Right atrium auricular region (tissue), 2 donors: ENCODE results near the gene ZNF18. TPM values are rescaled to one million over a fixed set of nuclear protein-coding genes. Genes with fewer than 3 reads are reported as not detected.
"Not testable (repeated sequence)": the region's sequence is repeated elsewhere in the genome, so short reads cannot be mapped to it uniquely, and the experiment has no call there.

ENCODE experiments used
- DNase-seq: peaks from one replicate; pipeline ENCODE4 v3.0.0-alpha.2; 2019; ENCODE audit warnings: low spot score
- H3K27ac ChIP-seq, 2 donors: fragments of 200-600 bp; sonication (generic); 1 replicate in 1 of 2; 2 replicates in 1 of 2; pipeline ENCODE4 v1.5.1; 2016 to 2019
- H3K27me3 ChIP-seq, 2 donors: fragments of 200-600 bp; sonication (generic); one replicate each; pipeline versions ENCODE4 v1.5.1 to v1.6.0; 2017 to 2019
- H3K36me3 ChIP-seq: fragments of 200-600 bp; sonication (generic); one replicate; pipeline ENCODE4 v1.5.1; 2016
- H3K4me1 ChIP-seq, 2 donors: fragments of 200-600 bp; sonication (generic); one replicate each; pipeline versions ENCODE4 v1.5.1 to v1.6.0; 2017 to 2019
- H3K4me3 ChIP-seq, 2 donors: fragments of 200-600 bp; sonication (generic); 1 replicate in 1 of 2; 2 replicates in 1 of 2; pipeline ENCODE4 v1.5.1; 2017 to 2019; ENCODE audit warnings: mild to moderate bottlenecking in 1 of 2, moderate library complexity in 1 of 2
- H3K9me3 ChIP-seq, 2 donors: fragments of 200-600 bp; sonication (generic); one replicate each; pipeline ENCODE4 v1.5.1; 2019
- total RNA-seq, 2 donors: library from RNA; depleted of rRNA; stranded (reverse); fragments of >200 nt; gene quantifications; one replicate each; pipeline ENCODE4 v1.1.0, GENCODE V29; 2016
- TF ChIP-seq, protein P1 (sequence below), 2 donors: fragments of 200-600 bp; sonication (generic); IDR thresholded peaks; one replicate each; pipeline ENCODE4 v1.5.1; 2019; ENCODE audit warnings: antibody characterized with exemption in 2 of 2

Gene ZNF18
- total RNA-seq, 2 donors from 2014 or later: 3.4 to 5.8 TPM

DNA sequence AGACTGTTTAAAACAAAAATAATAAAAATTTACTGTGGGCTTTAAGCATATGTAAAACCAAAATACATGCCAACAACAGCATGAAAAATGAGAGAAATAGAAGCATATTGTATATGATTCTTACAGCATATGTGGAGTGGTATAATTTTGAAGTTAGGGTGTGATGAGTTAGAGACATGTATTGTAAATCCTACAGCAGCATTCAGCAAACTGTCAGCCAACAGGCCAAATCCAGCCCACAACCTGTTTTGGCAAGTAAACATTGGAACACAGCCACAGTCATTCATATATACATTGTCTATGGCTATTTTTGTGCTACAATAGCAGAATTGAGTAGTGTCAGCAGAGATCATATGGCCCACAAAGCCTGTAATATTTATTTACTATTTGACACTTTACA, 42.3 kb downstream of the ZNF18 start:
- H3K9me3 ChIP-seq: peaks cover 0 to 28% of the 10 kb centered on the region in 2 donors
- TF ChIP-seq, protein P1, sequence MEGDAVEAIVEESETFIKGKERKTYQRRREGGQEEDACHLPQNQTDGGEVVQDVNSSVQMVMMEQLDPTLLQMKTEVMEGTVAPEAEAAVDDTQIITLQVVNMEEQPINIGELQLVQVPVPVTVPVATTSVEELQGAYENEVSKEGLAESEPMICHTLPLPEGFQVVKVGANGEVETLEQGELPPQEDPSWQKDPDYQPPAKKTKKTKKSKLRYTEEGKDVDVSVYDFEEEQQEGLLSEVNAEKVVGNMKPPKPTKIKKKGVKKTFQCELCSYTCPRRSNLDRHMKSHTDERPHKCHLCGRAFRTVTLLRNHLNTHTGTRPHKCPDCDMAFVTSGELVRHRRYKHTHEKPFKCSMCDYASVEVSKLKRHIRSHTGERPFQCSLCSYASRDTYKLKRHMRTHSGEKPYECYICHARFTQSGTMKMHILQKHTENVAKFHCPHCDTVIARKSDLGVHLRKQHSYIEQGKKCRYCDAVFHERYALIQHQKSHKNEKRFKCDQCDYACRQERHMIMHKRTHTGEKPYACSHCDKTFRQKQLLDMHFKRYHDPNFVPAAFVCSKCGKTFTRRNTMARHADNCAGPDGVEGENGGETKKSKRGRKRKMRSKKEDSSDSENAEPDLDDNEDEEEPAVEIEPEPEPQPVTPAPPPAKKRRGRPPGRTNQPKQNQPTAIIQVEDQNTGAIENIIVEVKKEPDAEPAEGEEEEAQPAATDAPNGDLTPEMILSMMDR (IDR thresholded peaks at IDR 0.05): no peak
- DNase-seq: no peak
- H3K27ac ChIP-seq: no peak overlapping the region
- no peaks in the 10 kb centered on the region for H3K27me3 ChIP-seq
- H3K4me3 ChIP-seq: no peak overlapping the region
- no peaks in the 10 kb centered on the region for H3K36me3 ChIP-seq
- no peaks in the 10 kb centered on the region for H3K4me1 ChIP-seq

DNA sequence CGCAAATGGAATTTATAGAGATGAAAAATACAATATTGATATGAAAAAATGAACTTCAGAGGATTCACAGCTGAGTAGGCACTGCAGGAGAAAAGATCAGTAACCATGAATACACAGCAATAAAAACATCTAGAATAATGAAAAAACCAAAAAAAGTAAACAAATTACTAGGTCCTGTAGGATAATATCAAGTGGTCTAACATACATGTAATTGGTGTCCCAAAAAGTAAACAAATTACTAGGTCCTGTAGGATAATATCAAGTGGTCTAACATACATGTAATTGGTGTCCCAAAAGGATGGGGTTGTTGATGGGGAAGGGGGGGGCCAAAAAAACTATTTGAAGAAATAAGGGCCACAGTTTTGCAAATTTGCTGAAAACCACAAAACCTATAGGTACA, 43.4 kb downstream of the ZNF18 start:
- no peak overlapping the region for H3K4me3 ChIP-seq
- peaks cover 0 to 28% of the 10 kb centered on the region in 2 donors for H3K9me3 ChIP-seq
- no peaks in the 10 kb centered on the region for H3K36me3 ChIP-seq
- H3K27ac ChIP-seq: no peak overlapping the region
- no peaks in the 10 kb centered on the region for H3K27me3 ChIP-seq
- TF ChIP-seq, protein P1 (IDR thresholded peaks at IDR 0.05): no peak
- DNase-seq: no peak
- H3K4me1 ChIP-seq: no peaks in the 10 kb centered on the region

DNA sequence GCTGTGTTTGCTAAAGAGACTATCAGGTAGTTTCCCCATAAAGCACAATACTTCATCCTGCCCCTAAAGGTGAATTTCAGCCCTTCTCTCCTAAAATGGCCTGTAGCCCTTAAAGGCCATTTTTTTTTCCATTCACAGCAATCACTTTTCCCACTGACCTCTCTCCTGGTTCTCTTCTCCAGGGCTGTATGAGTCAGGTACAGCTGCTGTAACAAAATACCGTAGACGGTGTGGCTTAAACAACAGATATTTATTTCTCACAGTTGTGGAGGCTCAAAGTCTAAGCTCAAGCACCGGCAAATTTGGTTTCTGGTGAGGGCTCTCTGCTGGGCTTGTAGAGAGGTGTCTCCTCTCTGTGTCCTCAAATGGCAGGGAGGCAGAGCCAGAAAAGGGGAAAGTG, 44.7 kb downstream of the ZNF18 start:
- TF ChIP-seq, protein P1 (IDR thresholded peaks at IDR 0.05): no peak

DNA sequence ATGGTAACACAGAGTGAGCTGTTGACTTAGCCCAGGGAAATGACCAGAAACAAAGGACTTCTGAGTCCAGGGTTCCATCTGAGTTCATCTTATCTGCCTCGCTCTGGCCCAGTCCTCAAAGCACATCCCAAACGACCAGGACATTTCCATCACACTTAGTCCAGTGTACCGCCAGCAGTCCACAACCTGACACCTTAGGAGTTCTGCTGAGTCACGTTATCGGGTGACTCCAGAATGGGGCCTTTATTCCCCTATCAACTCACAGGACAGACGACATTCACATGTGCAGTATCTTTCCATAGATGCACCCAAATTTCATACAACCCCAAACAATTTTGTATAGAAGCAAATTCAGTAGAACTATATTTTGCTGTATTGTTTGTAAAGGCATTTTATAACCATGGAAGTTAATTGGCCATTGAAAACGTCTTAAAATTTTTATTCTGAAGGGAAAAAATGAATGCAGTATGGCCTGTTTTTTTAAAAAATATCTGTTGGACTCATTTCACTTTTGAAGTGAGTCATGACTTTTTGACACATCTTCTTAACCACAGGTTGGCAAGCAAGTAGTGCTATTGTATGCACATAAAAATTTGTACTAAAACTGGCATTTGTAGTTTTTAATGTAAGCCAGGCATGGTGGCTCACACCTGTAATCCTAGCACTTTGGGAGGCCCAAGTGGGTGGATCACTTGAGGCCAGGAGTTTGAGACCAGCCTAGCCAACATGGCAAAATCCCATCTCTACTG, 46.3 kb downstream of the ZNF18 start:
- no peaks in the 10 kb centered on the region for H3K27me3 ChIP-seq
- no peak overlapping the region for H3K27ac ChIP-seq
- no peaks in the 10 kb centered on the region for H3K36me3 ChIP-seq

More for the DNA sequence above, 44.7 kb downstream of the ZNF18 start:
- H3K4me3 ChIP-seq: no peak overlapping the region
- no peak overlapping the region for H3K27ac ChIP-seq
- no peak for DNase-seq
- no peaks in the 10 kb centered on the region for H3K27me3 ChIP-seq
- no peaks in the 10 kb centered on the region for H3K36me3 ChIP-seq
- no peaks in the 10 kb centered on the region for H3K4me1 ChIP-seq
- peaks cover 0 to 28% of the 10 kb centered on the region in 2 donors for H3K9me3 ChIP-seq

DNA sequence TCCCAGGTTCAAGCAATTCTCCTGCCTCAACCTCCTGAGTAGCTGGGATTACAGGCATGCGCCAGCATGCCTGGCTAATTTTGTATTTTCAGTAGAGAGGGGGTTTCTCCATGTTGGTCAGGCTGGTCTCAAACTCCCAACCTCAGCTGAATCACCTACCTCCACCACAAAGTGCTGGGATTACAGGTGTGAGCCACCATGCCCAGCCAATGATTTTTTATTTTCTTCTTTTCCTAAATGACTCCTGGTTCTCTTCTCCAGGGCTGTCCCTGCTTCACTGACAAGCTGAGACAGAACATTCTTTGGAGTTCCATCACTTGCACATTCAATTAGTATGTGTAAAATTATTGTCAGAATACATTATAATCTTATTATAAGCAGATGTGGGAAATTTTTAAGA, 47.7 kb downstream of the ZNF18 start:
- H3K9me3 ChIP-seq: peaks cover 0 to 22% of the 10 kb centered on the region in 2 donors
- H3K4me3 ChIP-seq, H3K4me1 ChIP-seq, H3K36me3 ChIP-seq, H3K27me3 ChIP-seq, H3K27ac ChIP-seq, DNase-seq: not testable (repeated sequence)

More for the DNA sequence above, 46.3 kb downstream of the ZNF18 start:
- no peaks in the 10 kb centered on the region for H3K4me1 ChIP-seq
- TF ChIP-seq, protein P1 (IDR thresholded peaks at IDR 0.05): no peak
- DNase-seq: no peak
- no peak overlapping the region for H3K4me3 ChIP-seq
- H3K9me3 ChIP-seq: peaks cover 0 to 28% of the 10 kb centered on the region in 2 donors

DNA sequence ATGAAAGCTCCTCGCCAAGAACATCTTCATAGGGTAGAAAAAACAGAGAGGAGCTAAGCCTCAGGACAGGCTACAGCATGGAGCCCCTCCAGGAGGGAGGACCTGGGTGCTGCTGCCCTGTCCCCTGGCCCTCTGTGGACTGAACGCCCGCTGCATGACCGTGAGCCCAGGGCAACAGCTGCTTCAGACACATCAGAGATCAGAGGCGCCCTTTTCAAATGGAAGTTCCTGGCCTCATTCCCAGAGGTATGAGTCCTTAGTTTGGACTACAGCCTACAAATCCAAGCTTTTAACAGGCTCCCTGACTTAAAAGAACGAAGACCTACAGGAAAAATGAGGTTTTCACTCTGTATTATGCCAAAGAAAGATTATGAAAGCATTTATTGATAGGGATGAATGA, 48.5 kb downstream of the ZNF18 start:
- Histone ChIP-seq H3K27ac (no peak overlapping the region), H3K9me3 (peaks cover 0 to 14% of the 10 kb centered on the region in 2 donors), H3K4me1 (no peaks in the 10 kb centered on the region), H3K27me3 (no peaks in the 10 kb centered on the region), H3K4me3 (no peak overlapping the region), H3K36me3 (no peaks in the 10 kb centered on the region)
- no peak for DNase-seq
- TF ChIP-seq, protein P1 (IDR thresholded peaks at IDR 0.05): no peak
